Activated T-cell treated with anti-CD3 and anti-CD28 coated beads, Interleukin-2, amount 50 U/mL, for 72 hours (primary cell): ENCODE results near the gene VARS2. TPM values are rescaled to one million over a fixed set of nuclear protein-coding genes. Genes with fewer than 3 reads are reported as not detected.

Experiments used
- ATAC-seq, 2 donors: fragments of 150-1000 bp; cut with Tn5 transposase; replicated peaks in 1 of 2; 2 replicates each; pipeline ENCODE4 v1.10.0; 2021; ENCODE audit warnings: moderate library complexity in 2 of 2, mild to moderate bottlenecking in 1 of 2
- DNase-seq, 2 donors: peaks; one replicate each; pipeline ENCODE4 v3.0.0; 2021 to 2022; ENCODE audit warnings: mixed read lengths in 1 of 2
- H3K27ac Mint-ChIP-seq: one replicate; pipeline ENCODE4 v1.8.0; 2022; ENCODE audit warnings: mild to moderate bottlenecking, moderate library complexity, mixed read lengths
- H3K27me3 Mint-ChIP-seq: one replicate; pipeline ENCODE4 v1.8.0; 2022; ENCODE audit warnings: low read depth, mixed read lengths
- H3K36me3 Mint-ChIP-seq, 2 donors: one replicate each; pipeline ENCODE4 v1.8.0; 2022; ENCODE audit warnings: mixed read lengths in 2 of 2, mild to moderate bottlenecking in 1 of 2; ENCODE audit not compliant: insufficient read depth in 2 of 2
- H3K4me1 Mint-ChIP-seq: one replicate; pipeline ENCODE4 v1.8.0; 2022; ENCODE audit warnings: low read depth, mixed read lengths
- H3K4me3 Mint-ChIP-seq, 2 donors: one replicate each; pipeline ENCODE4 v1.8.0; 2022; ENCODE audit warnings: mild to moderate bottlenecking in 2 of 2, mixed read lengths in 2 of 2, moderate library complexity in 2 of 2
- H3K9me3 Mint-ChIP-seq, 2 donors: one replicate each; pipeline ENCODE4 v1.8.0; 2022; ENCODE audit warnings: mixed read lengths in 2 of 2
- total RNA-seq, 2 donors: library from RNA; stranded (reverse); gene quantifications; one replicate each; pipeline ENCODE4 v1.2.3, GENCODE V29; 2022

Gene VARS2
- total RNA-seq, 2 donors from 2014 or later: 47.3 to 54.9 TPM

GRCh38 chr6:30974490-30975252, 60.6 kb downstream of the VARS2 start:
- H3K4me3 Mint-ChIP-seq: no peak overlapping the region
- no peak for ATAC-seq

More at GRCh38 chr6:30974490-30975252, 60.6 kb downstream of the VARS2 start:
- H3K27me3 Mint-ChIP-seq: peaks cover 26% of the 10 kb centered on the region
- H3K9me3 Mint-ChIP-seq: no peaks in the 10 kb centered on the region
- H3K4me1 Mint-ChIP-seq: no peaks in the 10 kb centered on the region
- H3K27ac Mint-ChIP-seq: no peak overlapping the region
- H3K36me3 Mint-ChIP-seq: no peaks in the 10 kb centered on the region
- DNase-seq: no peak

Other genes with a start within 250 kb of the VARS2 start
- gene DHX16, start 241.2 kb upstream of the VARS2 start, total RNA-seq: 10 to 100 TPM; 39.2 to 43.0 TPM
- gene PPP1R18, start 227.6 kb upstream of the VARS2 start, total RNA-seq: 100 to 1,000 TPM; 179 to 200 TPM
- 10 to 100 TPM; 26.9 to 29.6 TPM for gene NRM, start 223.3 kb upstream of the VARS2 start, total RNA-seq
- 100 to 1,000 TPM; 102 to 127 TPM for gene MDC1, start 197.0 kb upstream of the VARS2 start, total RNA-seq
- 100 to 1,000 TPM; 668 to 724 TPM for gene TUBB, start 193.9 kb upstream of the VARS2 start, total RNA-seq
- gene FLOT1, start 171.6 kb upstream of the VARS2 start, total RNA-seq: 100 to 1,000 TPM; 293 to 319 TPM
- 100 to 1,000 TPM; 174 to 197 TPM for gene IER3, start 169.7 kb upstream of the VARS2 start, total RNA-seq
- gene DDR1, start 29.7 kb upstream of the VARS2 start, total RNA-seq: 10 to 100 TPM in 1 of 2 donors, 1 to 10 TPM in 1; 9.4 to 11.6 TPM
- gene GTF2H4, start 6.0 kb upstream of the VARS2 start, total RNA-seq: 10 to 100 TPM; 43.5 to 46.9 TPM
- gene SFTA2, start 17.9 kb downstream of the VARS2 start, total RNA-seq: under 1 TPM in 1 of 2 donors, not detected in 1; 0.31 TPM
- under 1 TPM in 1 of 2 donors, not detected in 1; 0.09 TPM for gene MUCL3, start 26.7 kb downstream of the VARS2 start, total RNA-seq
- gene MUC21, start 69.5 kb downstream of the VARS2 start, total RNA-seq: not detected
- gene MUC22, start 96.2 kb downstream of the VARS2 start, total RNA-seq: not detected
- not detected for gene C6orf15, start 198.3 kb downstream of the VARS2 start, total RNA-seq
- gene PSORS1C1, start 200.6 kb downstream of the VARS2 start, total RNA-seq: under 1 TPM in 1 of 2 donors, not detected in 1; 0.67 TPM
- not detected for gene CDSN, start 206.2 kb downstream of the VARS2 start, total RNA-seq
- gene PSORS1C2, start 224.8 kb downstream of the VARS2 start, total RNA-seq: not detected
- gene CCHCR1, start 243.6 kb downstream of the VARS2 start, total RNA-seq: 10 to 100 TPM; 47.5 to 64.2 TPM
- 10 to 100 TPM; 63.8 to 82.7 TPM for gene TCF19, start 244.4 kb downstream of the VARS2 start, total RNA-seq